NCI-H748 treated with DMSO at 0.1 percent for 48 hours (cell line): ENCODE data around the gene NUTM2A.
"Not testable (repeated sequence)": the region's sequence is repeated elsewhere in the genome, so short reads cannot be mapped to it uniquely, and the experiment has no call there.

ENCODE experiments used
- DNase-seq: peaks from one replicate; lab custom pipeline; 2025; lab: John Stamatoyannopoulos, UW

Gene NUTM2A

GRCh38 chr10:87247335-87247734 lies 22.1 kb downstream of the NUTM2A start:
- not testable (repeated sequence) for DNase-seq

- DNase-seq = not testable (repeated sequence)
Measured at GRCh38 chr10:87248818-87249353, 23.6 kb downstream of the NUTM2A start.

GRCh38 chr10:87280749-87281392 lies 55.6 kb downstream of the NUTM2A start:
- not testable (repeated sequence) for DNase-seq
